Kidney epithelial cell (primary cell): ENCODE data around the gene PRR5. TPM values are rescaled to one million over a fixed set of nuclear protein-coding genes. Genes with fewer than 3 reads are reported as not detected.

Experiments used
- DNase-seq: peaks from one replicate; pipeline ENCODE4 v3.0.0-alpha.2; 2010; ENCODE audit warnings: low read depth
- H3K27me3 ChIP-seq: 2 replicates; pipeline ENCODE4 v1.6.0; 2011; ENCODE audit warnings: low read length; ENCODE audit not compliant: control insufficient read depth, insufficient read depth
- H3K36me3 ChIP-seq: 2 replicates; pipeline ENCODE4 v1.5.1; 2011; ENCODE audit warnings: low read length; ENCODE audit not compliant: control insufficient read depth, insufficient read depth
- H3K4me3 ChIP-seq: 2 replicates; pipeline ENCODE4 v1.5.1; 2011; ENCODE audit warnings: low read depth, mild to moderate bottlenecking, control low read depth, low read length
- total RNA-seq: library from RNA; depleted of rRNA; stranded (reverse); fragments of >200 nt; gene quantifications from 2 replicates; pipeline ENCODE4 v1.2.3, GENCODE V29; 2015
- TF ChIP-seq, protein P1 (sequence below): IDR thresholded peaks from 2 replicates; pipeline ENCODE4 v1.5.1; 2011; ENCODE audit warnings: mild to moderate bottlenecking, moderate library complexity, low read length, control low read depth, inconsistent platforms; ENCODE audit not compliant: insufficient read depth, poor library complexity, severe bottlenecking

Gene PRR5
- total RNA-seq, 1 donor from 2014 or later: 14.3 TPM

DNA sequence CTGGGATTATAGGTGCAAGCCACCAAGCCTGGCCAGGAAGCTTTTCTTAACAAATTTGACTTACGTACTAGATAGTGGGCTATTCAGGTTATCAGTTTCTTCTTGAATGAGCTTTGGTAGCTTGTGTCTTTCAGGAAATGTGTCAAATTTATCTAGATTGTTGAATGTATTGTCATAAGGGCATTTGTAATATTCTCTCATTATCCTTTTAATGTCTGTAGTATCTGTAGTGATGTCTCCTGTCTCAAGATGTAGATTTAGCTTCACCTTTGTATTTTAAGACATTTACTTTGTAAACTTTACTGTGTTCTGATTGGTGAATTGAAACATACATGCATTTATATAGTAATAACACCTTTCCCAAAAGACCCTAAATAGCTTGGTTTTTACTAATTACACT, 71.1 kb downstream of the PRR5 start:
- DNase-seq: no peak
- Histone ChIP-seq H3K36me3 (no peaks in the 10 kb centered on the region), H3K4me3 (no peak overlapping the region), H3K27me3 (no peaks in the 10 kb centered on the region)
- TF ChIP-seq, protein P1, sequence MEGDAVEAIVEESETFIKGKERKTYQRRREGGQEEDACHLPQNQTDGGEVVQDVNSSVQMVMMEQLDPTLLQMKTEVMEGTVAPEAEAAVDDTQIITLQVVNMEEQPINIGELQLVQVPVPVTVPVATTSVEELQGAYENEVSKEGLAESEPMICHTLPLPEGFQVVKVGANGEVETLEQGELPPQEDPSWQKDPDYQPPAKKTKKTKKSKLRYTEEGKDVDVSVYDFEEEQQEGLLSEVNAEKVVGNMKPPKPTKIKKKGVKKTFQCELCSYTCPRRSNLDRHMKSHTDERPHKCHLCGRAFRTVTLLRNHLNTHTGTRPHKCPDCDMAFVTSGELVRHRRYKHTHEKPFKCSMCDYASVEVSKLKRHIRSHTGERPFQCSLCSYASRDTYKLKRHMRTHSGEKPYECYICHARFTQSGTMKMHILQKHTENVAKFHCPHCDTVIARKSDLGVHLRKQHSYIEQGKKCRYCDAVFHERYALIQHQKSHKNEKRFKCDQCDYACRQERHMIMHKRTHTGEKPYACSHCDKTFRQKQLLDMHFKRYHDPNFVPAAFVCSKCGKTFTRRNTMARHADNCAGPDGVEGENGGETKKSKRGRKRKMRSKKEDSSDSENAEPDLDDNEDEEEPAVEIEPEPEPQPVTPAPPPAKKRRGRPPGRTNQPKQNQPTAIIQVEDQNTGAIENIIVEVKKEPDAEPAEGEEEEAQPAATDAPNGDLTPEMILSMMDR: no peak

DNA sequence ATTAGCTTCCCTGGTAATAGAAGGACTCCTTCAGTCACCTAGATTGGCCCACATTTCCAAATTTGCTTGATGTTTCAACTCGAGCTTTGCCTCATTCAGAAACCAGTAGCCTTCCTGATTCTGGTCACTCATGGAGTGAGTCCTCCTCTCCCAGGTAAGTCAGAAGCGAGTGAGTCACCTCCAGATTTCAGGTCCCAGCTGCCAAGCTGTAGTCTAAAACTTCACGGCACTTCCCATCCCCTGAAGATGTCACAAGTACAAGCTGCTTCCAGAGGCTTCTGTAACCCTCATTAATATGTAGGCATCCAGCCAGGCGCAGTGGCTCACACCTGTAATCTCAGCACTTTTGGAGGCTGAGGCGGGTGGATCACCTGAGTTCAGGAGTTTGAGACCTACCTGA, 73.9 kb downstream of the PRR5 start:
- TF ChIP-seq, protein P1: no peak
- DNase-seq: no peak
- H3K36me3 ChIP-seq: no peaks in the 10 kb centered on the region
- H3K27me3 ChIP-seq: no peaks in the 10 kb centered on the region
- no peak overlapping the region for H3K4me3 ChIP-seq

DNA sequence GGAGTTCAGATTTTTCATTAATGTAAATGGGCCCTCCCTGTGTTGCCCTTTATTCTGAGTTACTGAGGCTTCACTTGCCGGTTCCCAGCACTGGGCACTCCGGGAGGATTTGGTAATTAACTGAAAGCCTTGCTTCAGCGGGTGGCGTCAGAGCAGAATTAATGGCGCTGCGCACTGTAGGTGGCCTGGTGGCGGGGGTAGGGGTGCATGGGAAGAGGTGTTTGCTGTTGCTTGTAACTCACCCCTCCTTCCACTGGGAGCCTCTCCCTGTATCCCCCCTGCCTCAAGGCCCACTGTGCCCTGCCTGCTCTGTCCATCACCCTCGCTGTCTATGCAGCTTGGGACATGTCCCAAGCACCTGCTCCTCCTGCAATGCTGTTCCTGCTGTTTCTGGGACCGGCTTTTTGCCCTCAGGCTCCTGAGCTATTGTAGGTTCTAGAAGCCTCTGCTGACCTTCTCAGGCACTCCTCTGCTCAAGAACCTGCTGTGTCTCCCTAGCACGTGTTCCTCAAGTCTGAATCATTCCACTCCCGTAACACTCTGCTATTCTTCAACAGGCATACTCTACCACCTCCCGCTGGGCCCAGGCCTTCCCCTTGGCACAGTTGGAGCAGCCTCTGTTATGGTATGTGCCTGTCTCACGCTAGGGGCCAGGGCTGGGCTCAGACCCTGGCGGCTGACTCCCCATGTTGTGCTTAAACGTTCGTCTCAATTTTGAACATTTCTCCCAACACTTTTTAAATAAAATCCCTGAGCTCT, 74.8 kb downstream of the PRR5 start:
- DNase-seq: no peak
- TF ChIP-seq, protein P1: no peak
- H3K27me3 ChIP-seq: no peaks in the 10 kb centered on the region
- H3K36me3 ChIP-seq: no peaks in the 10 kb centered on the region
- H3K4me3 ChIP-seq: no peak overlapping the region

DNA sequence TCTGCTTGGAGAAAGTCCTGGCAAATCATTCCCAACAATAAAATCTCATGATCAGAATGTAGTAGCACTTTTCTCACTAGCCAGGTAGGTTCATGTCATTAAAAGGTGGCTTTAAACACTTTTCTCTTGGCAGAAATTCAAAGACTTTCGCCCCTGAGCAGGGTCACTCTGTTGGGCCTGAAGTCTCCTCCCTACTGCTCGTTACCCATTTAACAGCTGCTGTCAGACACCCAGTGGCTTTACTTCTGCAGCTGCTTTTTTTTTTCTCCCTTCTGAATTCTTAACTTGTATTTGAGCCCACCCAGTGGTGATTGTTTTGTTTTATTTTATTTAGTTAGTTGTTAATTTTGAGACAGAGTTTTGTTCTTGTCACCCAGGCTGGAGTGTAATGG, 75.4 kb downstream of the PRR5 start:
- H3K36me3 ChIP-seq: no peaks in the 10 kb centered on the region
- TF ChIP-seq, protein P1: no peak
- no peak overlapping the region for H3K4me3 ChIP-seq
- H3K27me3 ChIP-seq: no peaks in the 10 kb centered on the region
- no peak for DNase-seq

DNA sequence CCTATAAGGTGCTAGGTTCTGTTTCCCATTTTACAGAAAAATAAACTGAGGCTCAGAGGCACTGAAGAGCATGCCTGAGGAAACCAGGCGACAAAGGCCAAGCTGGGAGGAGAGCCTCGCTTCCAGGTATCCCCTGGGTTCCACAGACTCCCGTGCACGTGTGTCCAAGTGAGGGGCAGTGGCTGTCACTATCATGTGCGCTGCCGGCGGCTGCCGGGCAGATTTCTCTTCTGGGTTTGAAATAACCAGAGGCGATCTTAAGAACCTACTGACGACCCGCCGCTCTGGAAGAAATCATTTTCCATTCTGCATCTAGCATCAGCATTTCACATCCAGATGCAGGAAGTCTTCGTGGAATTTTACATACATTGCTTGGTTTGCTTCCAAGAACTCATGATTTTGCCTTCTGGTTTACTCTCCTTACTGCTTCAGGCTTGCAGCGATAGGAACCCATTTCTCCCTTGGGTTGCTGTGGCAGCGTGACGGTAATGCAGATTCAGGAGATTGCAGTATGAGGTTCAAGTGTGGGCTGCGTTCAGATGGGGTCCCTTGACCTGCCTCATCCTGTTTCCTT, 79.0 kb downstream of the PRR5 start:
- H3K4me3 ChIP-seq: no peak overlapping the region
- TF ChIP-seq, protein P1: no peak
- no peaks in the 10 kb centered on the region for H3K36me3 ChIP-seq
- H3K27me3 ChIP-seq: no peaks in the 10 kb centered on the region
- DNase-seq: no peak
